Urothelium cell line (cell line): ENCODE results near the gene ODF2L.

Experiments
- DNase-seq: peaks from one replicate; pipeline ENCODE4 v3.0.0; 2011; ENCODE audit warnings: low spot score, mixed read lengths
- FAIRE-seq: peaks from 2 replicates; lab custom pipeline; 2011; peaks lifted over from hg19 to GRCh38; lab: Jason Lieb, UNC

Gene ODF2L

GRCh38 chr1:86395751-86396497, at the start of gene ODF2L:
Gene ODF2L (minus strand): TSS chr1:86396323. CDS start chr1:86387027, 9,296 bp downstream.
- FAIRE-seq (peak; percentile 95), DNase-seq (peak; percentile 90)

- FAIRE-seq (no peak), DNase-seq (no peak)
These were observed 49.8 kb upstream of the ODF2L start for GRCh38 chr1:86445919-86446318.

GRCh38 chr1:86441997-86442396, 45.9 kb upstream of the ODF2L start:
- no peak for DNase-seq
- FAIRE-seq: no peak

- FAIRE-seq (no peak), DNase-seq (no peak)
These were observed 45.5 kb upstream of the ODF2L start for GRCh38 chr1:86441581-86441980.

- FAIRE-seq: no peak
These were observed 39.9 kb upstream of the ODF2L start for GRCh38 chr1:86436041-86436440.

GRCh38 chr1:86435327-86435726, 39.2 kb upstream of the ODF2L start:
- no peak for FAIRE-seq
- DNase-seq: no peak

More at GRCh38 chr1:86436041-86436440, 39.9 kb upstream of the ODF2L start:
- no peak for DNase-seq

GRCh38 chr1:86434059-86434458, 37.9 kb upstream of the ODF2L start:
- DNase-seq: no peak
- no peak for FAIRE-seq

- DNase-seq (no peak), FAIRE-seq (no peak)
These were observed 34.3 kb upstream of the ODF2L start for GRCh38 chr1:86430376-86430775.

- FAIRE-seq (no peak), DNase-seq (peak; percentile 57)
These were observed 33.7 kb upstream of the ODF2L start for GRCh38 chr1:86429835-86430234.

GRCh38 chr1:86429122-86429725, 33.1 kb upstream of the ODF2L start:
- FAIRE-seq: no peak
- DNase-seq: no peak

- DNase-seq (no peak), FAIRE-seq (no peak)
These were observed 27.8 kb upstream of the ODF2L start, which contains the start of gene CLCA2 for GRCh38 chr1:86423873-86424272. Gene CLCA2 (plus strand): TSS chr1:86424171. CDS start chr1:86424248, 77 bp downstream.

- no peak for DNase-seq
- FAIRE-seq: no peak
These were observed 27.4 kb upstream of the ODF2L start for GRCh38 chr1:86423473-86423872.

GRCh38 chr1:86421601-86422280, 25.6 kb upstream of the ODF2L start:
- DNase-seq (no peak), FAIRE-seq (no peak)

GRCh38 chr1:86419277-86419903, 23.3 kb upstream of the ODF2L start:
- no peak for DNase-seq
- FAIRE-seq: no peak

GRCh38 chr1:86416343-86416742, 20.2 kb upstream of the ODF2L start:
- FAIRE-seq (no peak), DNase-seq (no peak)

- DNase-seq (no peak), FAIRE-seq (no peak)
These were observed 14.8 kb upstream of the ODF2L start for GRCh38 chr1:86410879-86411278.

GRCh38 chr1:86409416-86410021, 13.4 kb upstream of the ODF2L start:
- DNase-seq: no peak

GRCh38 chr1:86396498-86396890, 371 bp upstream of the ODF2L start:
- DNase-seq (no peak), FAIRE-seq (no peak)

More at GRCh38 chr1:86409416-86410021, 13.4 kb upstream of the ODF2L start:
- FAIRE-seq: no peak

GRCh38 chr1:86394416-86394815, 1.7 kb downstream of the ODF2L start:
- no peak for FAIRE-seq
- no peak for DNase-seq

- DNase-seq (no peak), FAIRE-seq (no peak)
These were observed 6.8 kb downstream of the ODF2L start for GRCh38 chr1:86389307-86389706.

GRCh38 chr1:86388777-86389176, 7.3 kb downstream of the ODF2L start:
- FAIRE-seq (no peak), DNase-seq (no peak)
